Astrocyte (in vitro differentiated cells and primary cell): Measurements from ENCODE around the gene CLCF1. TPM values are rescaled to one million over a fixed set of nuclear protein-coding genes. Genes with fewer than 3 reads are reported as not detected.

Experiments used
- DNase-seq: peaks from one replicate; pipeline ENCODE4 v3.0.0-alpha.2; 2010; ENCODE audit warnings: low read depth
- FAIRE-seq: peaks from 2 replicates; lab custom pipeline; 2011; peaks lifted over from hg19 to GRCh38; lab: Jason Lieb, UNC
- H2AFZ ChIP-seq: 2 replicates; pipeline ENCODE4 v1.6.0; 2012; ENCODE audit warnings: low read depth, low read length, inconsistent platforms
- H3K27ac ChIP-seq: 2 replicates; pipeline ENCODE4 v1.5.1; 2011; ENCODE audit warnings: low read depth, low read length, inconsistent platforms
- H3K27me3 ChIP-seq: 2 replicates; pipeline ENCODE4 v1.6.0; 2011; ENCODE audit warnings: low read length, inconsistent platforms; ENCODE audit not compliant: insufficient read depth
- H3K36me3 ChIP-seq: 2 replicates; pipeline ENCODE4 v1.5.1; 2011; ENCODE audit warnings: low read length, inconsistent platforms; ENCODE audit not compliant: insufficient read depth
- H3K4me1 ChIP-seq: 2 replicates; pipeline ENCODE4 v1.5.1; 2011; ENCODE audit warnings: low read length, inconsistent platforms; ENCODE audit not compliant: insufficient read depth
- H3K4me2 ChIP-seq: 2 replicates; pipeline ENCODE4 v1.6.0; 2012; ENCODE audit warnings: low read length, inconsistent platforms
- H3K4me3 ChIP-seq: 2 replicates; pipeline ENCODE4 v1.5.1; 2011; ENCODE audit warnings: low read depth, mild to moderate bottlenecking, low read length, inconsistent platforms; ENCODE audit not compliant: insufficient read depth
- H3K79me2 ChIP-seq: 2 replicates; pipeline ENCODE4 v1.6.0; 2012; ENCODE audit warnings: mild to moderate bottlenecking, low read length, inconsistent platforms; ENCODE audit not compliant: insufficient read depth
- H3K9ac ChIP-seq: 2 replicates; pipeline ENCODE4 v1.6.0; 2012; ENCODE audit warnings: mild to moderate bottlenecking, low read length, inconsistent platforms
- H3K9me3 ChIP-seq: 2 replicates; pipeline ENCODE4 v1.5.1; 2012; ENCODE audit warnings: low read depth, mild to moderate bottlenecking, low read length, inconsistent platforms; ENCODE audit not compliant: insufficient read depth
- H4K20me1 ChIP-seq: 2 replicates; pipeline ENCODE4 v1.6.0; 2012; ENCODE audit warnings: low read length, inconsistent platforms; ENCODE audit not compliant: insufficient read depth
- H3K27ac Mint-ChIP-seq: one replicate; pipeline ENCODE4 v1.8.0; 2021; ENCODE audit warnings: mild to moderate bottlenecking, mixed read lengths; ENCODE audit not compliant: unreplicated experiment
- H3K27me3 Mint-ChIP-seq: one replicate; pipeline ENCODE4 v1.8.0; 2021; ENCODE audit warnings: low read depth, mixed read lengths; ENCODE audit not compliant: unreplicated experiment
- H3K36me3 Mint-ChIP-seq: one replicate; pipeline ENCODE4 v1.8.0; 2021; ENCODE audit warnings: low read depth, mixed read lengths; ENCODE audit not compliant: unreplicated experiment
- H3K4me1 Mint-ChIP-seq: one replicate; pipeline ENCODE4 v1.8.0; 2021; ENCODE audit warnings: low read depth, mixed read lengths; ENCODE audit not compliant: unreplicated experiment
- H3K4me3 Mint-ChIP-seq: one replicate; pipeline ENCODE4 v1.8.0; 2021; ENCODE audit warnings: mild to moderate bottlenecking, moderate library complexity, mixed read lengths; ENCODE audit not compliant: unreplicated experiment
- H3K9me3 Mint-ChIP-seq: one replicate; pipeline ENCODE4 v1.8.0; 2021; ENCODE audit warnings: mild to moderate bottlenecking, mixed read lengths; ENCODE audit not compliant: unreplicated experiment
- EZH2 ChIP-seq: IDR thresholded peaks from 2 replicates; pipeline ENCODE4 v1.6.1; 2012; ENCODE audit warnings: mild to moderate bottlenecking, low read length, inconsistent platforms; ENCODE audit not compliant: insufficient read depth
- total RNA-seq: library from RNA; stranded (reverse); gene quantifications from 2 replicates; pipeline ENCODE4 v1.2.1, GENCODE V29; 2021
- TF ChIP-seq, protein P1 (sequence below): IDR thresholded peaks from 2 replicates; pipeline ENCODE4 v1.5.1; 2011; ENCODE audit warnings: low read depth, mild to moderate bottlenecking, inconsistent platforms, low read length, moderate library complexity; ENCODE audit not compliant: insufficient read depth

Gene CLCF1
- total RNA-seq, 1 donor from 2014 or later: 17.6 TPM

DNA sequence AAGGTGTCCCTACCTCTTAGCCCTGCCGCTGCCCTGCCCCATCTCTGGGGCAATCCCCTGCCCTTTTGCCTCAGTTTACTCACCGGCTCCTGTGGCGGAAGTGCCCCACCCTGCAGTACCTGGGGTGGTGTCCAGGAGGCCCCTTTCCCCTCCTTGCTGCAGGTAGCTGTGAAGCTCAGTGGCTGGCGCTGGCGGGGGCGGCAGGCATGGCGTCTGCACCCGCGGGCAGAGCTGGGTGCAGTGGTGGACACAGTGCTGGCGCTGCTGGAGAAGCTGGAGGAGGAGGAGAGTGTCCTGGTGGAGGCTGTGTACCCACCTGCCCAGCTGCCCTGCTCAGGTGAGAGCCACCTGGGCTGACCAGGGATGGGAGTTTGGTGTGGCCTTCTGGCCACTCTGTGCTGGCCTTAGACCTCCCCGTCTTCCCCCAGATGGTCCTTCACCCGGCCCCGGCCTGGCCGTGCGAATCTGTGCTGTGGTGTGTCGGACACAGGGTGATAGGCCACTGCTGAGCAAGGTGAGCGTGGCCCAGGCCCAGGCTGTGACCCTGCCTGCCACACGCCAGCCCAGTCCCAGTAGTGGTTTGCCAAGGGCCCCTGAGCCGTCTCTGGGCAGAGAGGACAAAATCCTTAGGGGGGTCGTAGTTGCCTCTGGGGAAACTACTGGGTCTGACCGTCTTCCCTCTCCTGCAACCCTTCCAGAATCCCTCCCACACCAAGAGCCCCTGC lies 46.1 kb upstream of the CLCF1 start:
- H3K4me3 Mint-ChIP-seq: no peak overlapping the region
- H3K27ac ChIP-seq: no peak overlapping the region
- H3K9me3 ChIP-seq: no peaks in the 10 kb centered on the region
- H3K9ac ChIP-seq: no peak overlapping the region
- no peak overlapping the region for H3K4me3 ChIP-seq
- peaks cover 2% of the 10 kb centered on the region for H3K36me3 Mint-ChIP-seq
- no peak for FAIRE-seq
- no peaks in the 10 kb centered on the region for H3K9me3 Mint-ChIP-seq
- H3K27me3 Mint-ChIP-seq: peaks cover 22% of the 10 kb centered on the region
- H3K4me2 ChIP-seq: peak overlapping the region; percentile 94
- H3K4me1 Mint-ChIP-seq: peaks cover 1% of the 10 kb centered on the region
- TF ChIP-seq EZH2: no peak
- TF ChIP-seq, protein P1, sequence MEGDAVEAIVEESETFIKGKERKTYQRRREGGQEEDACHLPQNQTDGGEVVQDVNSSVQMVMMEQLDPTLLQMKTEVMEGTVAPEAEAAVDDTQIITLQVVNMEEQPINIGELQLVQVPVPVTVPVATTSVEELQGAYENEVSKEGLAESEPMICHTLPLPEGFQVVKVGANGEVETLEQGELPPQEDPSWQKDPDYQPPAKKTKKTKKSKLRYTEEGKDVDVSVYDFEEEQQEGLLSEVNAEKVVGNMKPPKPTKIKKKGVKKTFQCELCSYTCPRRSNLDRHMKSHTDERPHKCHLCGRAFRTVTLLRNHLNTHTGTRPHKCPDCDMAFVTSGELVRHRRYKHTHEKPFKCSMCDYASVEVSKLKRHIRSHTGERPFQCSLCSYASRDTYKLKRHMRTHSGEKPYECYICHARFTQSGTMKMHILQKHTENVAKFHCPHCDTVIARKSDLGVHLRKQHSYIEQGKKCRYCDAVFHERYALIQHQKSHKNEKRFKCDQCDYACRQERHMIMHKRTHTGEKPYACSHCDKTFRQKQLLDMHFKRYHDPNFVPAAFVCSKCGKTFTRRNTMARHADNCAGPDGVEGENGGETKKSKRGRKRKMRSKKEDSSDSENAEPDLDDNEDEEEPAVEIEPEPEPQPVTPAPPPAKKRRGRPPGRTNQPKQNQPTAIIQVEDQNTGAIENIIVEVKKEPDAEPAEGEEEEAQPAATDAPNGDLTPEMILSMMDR: no peak
- H3K4me1 ChIP-seq: peaks cover 8% of the 10 kb centered on the region
- DNase-seq: no peak
- H3K27ac Mint-ChIP-seq: no peak overlapping the region
- peaks cover 2% of the 10 kb centered on the region for H3K27me3 ChIP-seq
- H2AFZ ChIP-seq: no peak overlapping the region
- H3K79me2 ChIP-seq: no peaks in the 10 kb centered on the region
- no peaks in the 10 kb centered on the region for H4K20me1 ChIP-seq
- no peaks in the 10 kb centered on the region for H3K36me3 ChIP-seq

GRCh38 chr11:67418476-67419281 lies 45.3 kb upstream of the CLCF1 start:
- Histone ChIP-seq H3K9ac (no peak overlapping the region), H2AFZ (no peak overlapping the region)

More at GRCh38 chr11:67418476-67419281, 45.3 kb upstream of the CLCF1 start:
- Mint-ChIP-seq H3K9me3 (no peaks in the 10 kb centered on the region), H3K4me1 (peaks cover 1% of the 10 kb centered on the region), H3K4me3 (no peak overlapping the region), H3K36me3 (peaks cover 2% of the 10 kb centered on the region), H3K27me3 (peaks cover 22% of the 10 kb centered on the region), H3K27ac (no peak overlapping the region)
- H3K4me2 ChIP-seq: no peak overlapping the region
- FAIRE-seq (no peak), DNase-seq (no peak)
- peaks cover 8% of the 10 kb centered on the region for H3K4me1 ChIP-seq
- H3K36me3 ChIP-seq: no peaks in the 10 kb centered on the region
- no peaks in the 10 kb centered on the region for H3K79me2 ChIP-seq
- no peak overlapping the region for H3K27ac ChIP-seq
- no peaks in the 10 kb centered on the region for H4K20me1 ChIP-seq
- H3K27me3 ChIP-seq: peaks cover 2% of the 10 kb centered on the region
- no peak overlapping the region for H3K4me3 ChIP-seq
- TF ChIP-seq, protein P1: no peak
- TF ChIP-seq EZH2: no peak
- no peaks in the 10 kb centered on the region for H3K9me3 ChIP-seq
